ENCODE results near the gene HSD17B8.

Gene HSD17B8

GRCh38 chr6:33204415-33205190, at the start of gene HSD17B8:
Gene HSD17B8, plus strand, starts transcription at chr6:33204655. Its CDS starts 14 bp downstream, at chr6:33204669.
- peak; percentile 97 for DNase-seq (ENCODE audit: low spot score)

DNA sequence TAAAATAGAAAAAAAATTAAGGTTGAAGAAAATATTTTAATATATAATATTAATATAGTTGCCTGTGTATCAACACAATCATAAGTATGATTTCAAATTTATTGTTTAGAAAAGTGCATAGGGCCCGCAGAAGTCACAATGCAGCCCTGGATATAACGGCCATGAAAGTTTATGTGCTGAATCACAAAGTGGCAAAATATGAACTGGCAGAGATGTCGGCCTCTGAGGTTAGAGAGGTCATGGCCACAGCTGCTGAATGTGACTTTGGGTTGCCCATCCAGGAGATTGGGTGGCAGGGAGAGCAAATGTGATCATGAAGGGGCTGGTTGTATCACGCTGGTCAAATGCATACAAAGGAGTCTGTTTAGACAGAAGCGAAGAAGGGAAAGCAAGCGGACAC, 47.9 kb upstream of the HSD17B8 start:
- no peak for DNase-seq (ENCODE audit: low spot score)

DNA sequence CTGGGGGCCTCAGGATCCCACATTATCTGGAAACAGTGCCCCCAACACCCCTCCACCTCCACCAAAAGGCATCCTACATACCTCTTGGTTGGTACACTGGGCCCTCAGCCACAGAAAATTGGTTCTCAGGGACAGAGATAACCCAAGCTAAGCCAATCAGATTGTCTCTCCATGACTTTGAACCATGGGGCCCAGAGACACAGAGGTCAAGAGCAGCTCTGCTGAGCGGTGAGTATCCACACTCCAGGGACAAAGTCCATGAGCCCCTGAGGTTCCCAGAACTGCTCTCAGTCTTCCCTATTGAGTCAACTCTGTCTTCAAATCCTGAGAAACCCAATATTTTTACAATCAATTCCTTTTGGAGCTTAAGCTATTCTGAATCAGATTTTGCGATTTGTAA, 47.5 kb upstream of the HSD17B8 start:
- no peak for DNase-seq (ENCODE audit: low spot score)

- DNase-seq (ENCODE audit: low spot score) = no peak
These were observed 44.4 kb upstream of the HSD17B8 start for GRCh38 chr6:33160096-33160495.

DNA sequence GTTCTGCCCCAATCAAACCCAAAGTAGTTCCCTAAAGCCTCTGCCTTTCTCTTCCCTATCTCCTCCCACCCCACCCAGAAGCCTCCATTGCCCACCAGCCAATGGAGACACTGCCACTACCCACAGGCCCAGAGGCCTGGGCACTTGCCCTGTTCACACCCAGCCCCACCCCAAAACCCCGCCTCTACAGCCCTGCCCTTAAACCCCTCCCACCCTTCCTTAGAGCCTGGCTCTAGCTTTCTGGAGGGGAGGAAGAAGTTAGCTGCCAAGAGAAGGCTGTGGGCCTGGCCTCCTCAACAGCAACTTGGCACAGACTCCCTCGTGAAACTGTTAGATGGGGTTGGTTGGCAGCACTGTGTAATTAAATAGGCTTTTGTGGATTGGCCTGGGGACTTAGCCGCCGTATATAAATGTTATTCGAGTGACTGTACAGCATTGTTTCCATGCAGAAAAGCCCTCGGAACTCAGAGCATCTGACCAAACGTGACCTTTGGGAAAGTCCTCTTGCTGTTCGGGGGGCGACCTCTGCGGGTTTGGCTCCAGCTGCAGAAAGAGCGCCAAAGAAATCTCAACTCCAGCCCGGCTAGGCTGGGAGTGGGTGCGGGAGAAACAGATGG, 43.6 kb upstream of the HSD17B8 start:
- peak; percentile 51 for DNase-seq (ENCODE audit: low spot score)

DNA sequence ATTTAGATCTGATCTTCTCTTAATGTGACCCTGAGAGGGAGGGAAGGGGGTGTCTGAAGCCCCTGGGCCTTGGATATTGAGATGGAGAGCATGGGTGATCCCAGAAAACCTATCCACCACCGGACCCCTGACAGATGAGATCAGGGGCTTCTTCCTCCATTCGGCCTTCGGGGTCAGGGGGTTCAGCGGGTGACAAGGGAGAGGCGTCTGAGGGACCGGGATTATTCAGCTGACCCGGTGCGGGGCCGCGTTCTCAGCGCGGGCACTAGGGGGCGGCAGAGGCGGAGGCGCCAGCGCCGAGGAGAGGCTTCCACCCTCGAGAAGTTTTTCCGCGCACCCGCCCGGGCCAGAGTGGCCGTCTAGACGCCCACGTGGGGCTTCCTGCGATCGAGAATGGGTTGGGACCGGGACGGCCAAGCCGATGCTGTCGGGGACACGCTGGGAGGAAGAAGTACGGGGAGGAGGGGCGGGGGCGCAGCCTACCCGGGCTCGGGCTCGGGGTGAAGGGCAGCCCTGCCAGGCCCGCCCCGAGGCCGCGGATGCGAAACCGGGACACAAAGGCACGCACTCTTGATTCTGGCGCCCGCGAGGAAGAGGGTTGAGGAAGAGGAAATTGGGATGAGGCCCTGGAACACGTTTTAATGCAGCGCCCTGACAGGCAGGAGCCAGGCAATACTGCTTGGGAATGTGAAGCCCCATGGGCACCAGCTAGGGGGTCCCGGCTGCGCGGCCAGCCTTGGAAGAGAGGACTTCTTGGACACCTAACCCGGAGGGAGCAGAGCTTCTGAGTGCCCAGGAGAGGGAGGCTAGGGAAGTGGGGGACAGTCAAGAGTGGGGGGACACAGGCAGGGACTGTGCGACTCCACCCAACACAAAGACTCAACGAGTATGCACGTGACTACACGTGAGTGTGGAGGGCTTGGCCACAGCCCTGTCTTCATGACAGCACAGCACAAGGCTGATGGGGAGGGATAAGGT, 42.8 kb upstream of the HSD17B8 start:
- DNase-seq (ENCODE audit: low spot score) = peak; percentile 72

- no peak for DNase-seq (ENCODE audit: low spot score)
These were observed 40.9 kb upstream of the HSD17B8 start for GRCh38 chr6:33163540-33163939.

DNA sequence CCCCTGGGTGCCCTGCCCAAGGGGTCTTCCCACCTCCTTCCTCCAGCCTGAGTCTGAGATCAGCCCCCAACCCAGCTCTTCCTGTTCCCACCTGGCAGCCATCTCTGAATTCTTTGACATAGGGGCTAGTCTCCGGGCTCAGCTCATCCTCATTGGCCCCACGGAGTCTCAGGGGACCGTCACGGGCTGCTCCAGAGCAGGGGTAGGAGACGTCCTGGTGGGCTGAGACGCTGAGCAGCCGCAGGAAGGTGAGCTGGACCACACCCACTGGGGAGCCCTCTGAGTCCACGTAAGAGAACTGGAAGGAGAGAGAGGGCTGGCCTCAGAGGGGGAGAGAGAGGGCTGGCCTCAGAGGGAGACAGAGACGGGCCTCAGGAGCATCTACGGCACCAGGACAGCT, 40.3 kb upstream of the HSD17B8 start:
- DNase-seq (ENCODE audit: low spot score) = no peak

- no peak for DNase-seq (ENCODE audit: low spot score)
These were observed 39.6 kb upstream of the HSD17B8 start for GRCh38 chr6:33164665-33165373.

GRCh38 chr6:33165581-33166258, 38.7 kb upstream of the HSD17B8 start:
- DNase-seq (ENCODE audit: low spot score) = no peak

DNA sequence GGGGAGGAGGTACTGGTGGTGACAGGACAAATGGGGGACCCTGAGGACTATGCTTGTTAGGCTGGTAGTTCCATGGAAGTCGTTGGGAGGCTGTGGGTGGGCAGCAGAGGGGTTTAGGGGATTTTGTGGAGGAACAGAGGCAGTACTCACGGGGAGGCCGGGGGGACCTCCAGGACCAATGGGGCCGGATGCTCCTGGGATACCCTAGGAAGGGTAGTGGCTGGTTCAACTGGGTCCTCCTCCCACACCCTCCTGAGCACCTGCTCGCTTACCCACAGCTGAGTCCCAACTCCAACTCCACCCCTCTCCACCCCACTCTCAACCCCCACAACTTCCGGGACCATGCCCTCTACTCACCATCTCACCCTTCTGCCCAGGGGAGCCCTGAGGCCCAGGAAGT, 38.1 kb upstream of the HSD17B8 start:
- DNase-seq (ENCODE audit: low spot score) = no peak

DNA sequence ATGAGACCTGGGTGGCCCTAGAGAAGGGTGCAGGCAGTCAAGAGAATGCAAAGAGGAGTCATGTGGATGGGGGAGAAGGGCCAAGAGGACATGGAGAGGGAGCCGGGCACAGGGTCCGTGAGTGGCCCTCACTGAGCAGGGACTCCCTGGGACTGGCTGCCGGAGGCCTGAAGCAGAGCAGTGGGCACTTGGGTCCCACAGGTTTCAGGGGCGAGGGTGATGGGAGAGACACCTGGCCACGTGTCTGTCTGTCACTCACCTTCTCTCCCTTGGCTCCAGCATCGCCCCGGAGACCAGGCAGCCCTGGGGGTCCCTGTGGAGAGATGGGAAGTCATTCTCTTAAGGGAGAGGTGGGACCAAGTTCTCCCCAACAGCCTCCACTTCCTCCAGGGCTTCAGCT, 37.6 kb upstream of the HSD17B8 start:
- no peak for DNase-seq (ENCODE audit: low spot score)

DNA sequence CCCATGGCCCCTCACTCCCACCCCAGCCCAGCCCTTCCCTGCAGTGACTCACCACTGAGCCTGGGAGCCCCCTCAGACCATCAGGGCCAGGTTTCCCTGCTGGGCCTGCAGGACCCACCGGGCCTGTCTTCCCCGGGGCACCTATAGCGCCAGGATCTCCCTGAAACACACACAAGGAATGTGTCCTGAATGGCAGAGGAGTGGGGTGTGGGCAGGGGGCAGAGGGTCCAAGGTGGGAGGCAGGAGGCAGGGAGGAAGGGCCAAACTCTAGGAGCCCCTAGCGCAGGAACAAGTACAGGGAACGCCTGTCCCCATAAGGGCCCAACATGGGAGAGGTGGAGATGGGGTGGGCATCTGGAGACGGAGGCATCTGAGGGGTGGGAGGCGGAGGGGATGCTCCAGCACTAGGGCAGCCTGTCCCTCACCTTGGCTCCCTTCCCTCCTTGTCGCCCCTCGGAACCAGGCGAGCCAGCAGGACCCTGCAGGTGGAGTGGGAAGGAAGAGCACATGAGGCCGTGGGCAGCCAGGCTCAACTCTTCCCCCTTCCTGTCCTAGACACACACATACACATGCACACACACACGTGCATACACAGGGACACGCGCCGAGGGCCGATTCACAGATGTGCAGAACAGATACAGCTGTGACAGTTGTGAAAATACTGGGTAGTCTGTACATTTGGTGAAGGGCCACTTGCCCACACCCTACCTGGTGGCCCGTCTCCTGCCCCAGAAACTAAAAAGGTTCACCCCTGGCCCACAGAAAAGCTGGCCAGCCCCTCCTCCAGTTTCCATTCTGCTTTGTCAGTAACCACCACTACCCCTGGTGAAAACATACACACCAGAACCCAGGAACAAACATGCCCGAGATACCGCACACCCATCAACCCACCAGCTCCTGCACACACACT, 36.8 kb upstream of the HSD17B8 start:
- no peak for DNase-seq (ENCODE audit: low spot score)

DNA sequence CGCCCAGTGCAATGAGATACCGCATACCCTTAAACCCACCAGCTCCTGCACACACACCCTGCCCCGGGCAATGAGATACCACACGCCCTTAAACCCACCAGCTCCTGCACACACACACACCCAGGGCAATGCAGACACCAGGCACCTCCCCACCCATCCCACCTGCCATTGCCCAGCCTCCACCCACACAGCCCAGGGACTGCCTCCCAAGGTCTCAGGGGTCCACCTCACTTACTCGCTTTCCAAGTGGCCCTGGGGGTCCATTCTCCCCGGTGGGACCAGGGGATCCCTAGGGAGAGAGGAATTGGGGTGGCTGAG, 36.2 kb upstream of the HSD17B8 start:
- DNase-seq (ENCODE audit: low spot score) = no peak

GRCh38 chr6:33168639-33169038, 35.8 kb upstream of the HSD17B8 start:
- no peak for DNase-seq (ENCODE audit: low spot score)

GRCh38 chr6:33169291-33170175, 34.9 kb upstream of the HSD17B8 start:
- no peak for DNase-seq (ENCODE audit: low spot score)

DNA sequence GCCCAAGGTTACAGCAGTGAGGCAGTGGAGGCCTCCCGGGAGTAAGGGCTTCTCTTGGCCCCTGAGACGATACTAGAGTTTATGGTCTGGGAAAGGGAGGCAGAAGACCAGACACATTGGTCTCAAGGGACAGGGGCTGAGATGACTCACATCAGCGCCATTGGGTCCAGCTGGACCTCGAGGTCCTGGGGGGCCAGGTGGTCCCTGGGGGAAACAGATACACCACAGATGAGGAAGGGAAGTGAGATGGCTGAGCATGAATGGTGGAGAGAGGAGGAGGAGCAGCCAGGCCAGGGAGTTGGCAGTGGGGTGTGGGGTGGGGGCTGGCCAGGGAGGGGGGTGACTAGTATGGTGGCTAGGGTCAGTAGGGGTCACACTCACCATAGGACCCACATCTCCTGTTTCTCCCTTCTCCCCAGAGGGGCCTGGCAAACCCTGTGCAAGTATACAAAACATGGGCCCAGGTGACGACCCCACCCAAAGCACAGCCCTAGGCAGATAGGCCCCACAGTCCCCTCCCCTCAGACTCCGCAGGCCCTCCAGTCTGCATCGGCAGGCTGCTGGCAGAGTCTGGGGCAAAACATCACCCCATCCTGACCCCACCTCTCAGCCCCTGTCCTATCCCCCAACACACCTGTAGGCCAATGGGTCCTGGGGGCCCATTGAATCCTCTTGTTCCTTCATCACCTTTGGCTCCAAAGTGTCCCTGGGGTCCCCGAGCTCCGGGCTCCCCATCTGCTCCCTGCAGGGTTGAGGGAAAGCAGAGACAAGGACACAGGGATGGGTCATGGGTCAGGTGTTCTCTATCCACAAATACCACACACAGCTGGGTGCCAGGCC, 34.1 kb upstream of the HSD17B8 start:
- no peak for DNase-seq (ENCODE audit: low spot score)

Measured in Ammon's horn (tissue), 1 donor.